ENCODE measurements around the gene PTMS. TPM values are rescaled to one million over a fixed set of nuclear protein-coding genes. Genes with fewer than 3 reads are reported as not detected.

Gene PTMS
- total and polyA plus RNA-seq, 2 donors (not counting 1 experiment from before 2014, with no cell fraction given), result 63.6 to 312 TPM

DNA sequence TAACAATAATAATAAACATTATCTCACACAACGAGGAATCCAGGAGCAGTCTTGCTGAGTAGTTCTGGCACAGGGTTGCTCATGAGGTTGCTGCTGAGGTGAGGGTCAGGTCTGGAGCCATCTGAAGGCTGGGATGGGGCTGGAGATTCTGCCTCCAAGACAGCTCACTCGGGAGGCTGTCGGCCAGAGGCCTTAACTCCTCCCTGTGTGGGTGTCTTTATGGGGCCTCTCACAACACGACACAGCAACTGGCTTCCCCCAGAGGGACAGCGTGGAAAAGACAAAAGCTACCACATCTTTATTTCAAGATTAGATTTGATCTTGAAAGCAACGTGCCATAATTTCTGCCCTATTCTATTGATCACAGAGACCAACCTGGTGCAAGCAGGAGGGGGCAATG is 16.0 kb downstream of the PTMS start:
- no peaks in the 10 kb centered on the region for H4K20me1 ChIP-seq (ENCODE audit: control insufficient read depth, extremely low read depth, insufficient read depth, low read length)
- no peak for DNase-seq (ENCODE audit: low read depth in 2 of 2)
- H3K4me3 ChIP-seq (replicated peaks in 1 of 4; ENCODE audit: control extremely low read depth in 1 of 4, insufficient read depth in 1 of 4, low read depth in 3 of 4, low read length in 4 of 4), result no peak overlapping the region
- no peaks in the 10 kb centered on the region for H3K9me3 ChIP-seq (ENCODE audit: control insufficient read depth, insufficient read depth, low read depth, low read length)
- no peak overlapping the region for H3K27ac ChIP-seq (ENCODE audit: insufficient read depth, low read length)
- no peaks in the 10 kb centered on the region for H3K36me3 ChIP-seq (ENCODE audit: control insufficient read depth, insufficient read depth, low read length)
- no peak overlapping the region for H3K9ac ChIP-seq (ENCODE audit: insufficient read depth, low read length)
- H3K4me2 ChIP-seq (ENCODE audit: extremely low read depth, insufficient read depth, low read length), result no peak overlapping the region
- no peaks in the 10 kb centered on the region for H3K27me3 ChIP-seq (ENCODE audit: control insufficient read depth, insufficient read depth, low read length)
- H3K79me2 ChIP-seq (ENCODE audit: control insufficient read depth, insufficient read depth, low read length), result no peaks in the 10 kb centered on the region
- no peak for TF ChIP-seq EZH2 (IDR thresholded peaks at IDR 0.05; ENCODE audit: low read length, missing control alignments)
- TF ChIP-seq, protein P1, sequence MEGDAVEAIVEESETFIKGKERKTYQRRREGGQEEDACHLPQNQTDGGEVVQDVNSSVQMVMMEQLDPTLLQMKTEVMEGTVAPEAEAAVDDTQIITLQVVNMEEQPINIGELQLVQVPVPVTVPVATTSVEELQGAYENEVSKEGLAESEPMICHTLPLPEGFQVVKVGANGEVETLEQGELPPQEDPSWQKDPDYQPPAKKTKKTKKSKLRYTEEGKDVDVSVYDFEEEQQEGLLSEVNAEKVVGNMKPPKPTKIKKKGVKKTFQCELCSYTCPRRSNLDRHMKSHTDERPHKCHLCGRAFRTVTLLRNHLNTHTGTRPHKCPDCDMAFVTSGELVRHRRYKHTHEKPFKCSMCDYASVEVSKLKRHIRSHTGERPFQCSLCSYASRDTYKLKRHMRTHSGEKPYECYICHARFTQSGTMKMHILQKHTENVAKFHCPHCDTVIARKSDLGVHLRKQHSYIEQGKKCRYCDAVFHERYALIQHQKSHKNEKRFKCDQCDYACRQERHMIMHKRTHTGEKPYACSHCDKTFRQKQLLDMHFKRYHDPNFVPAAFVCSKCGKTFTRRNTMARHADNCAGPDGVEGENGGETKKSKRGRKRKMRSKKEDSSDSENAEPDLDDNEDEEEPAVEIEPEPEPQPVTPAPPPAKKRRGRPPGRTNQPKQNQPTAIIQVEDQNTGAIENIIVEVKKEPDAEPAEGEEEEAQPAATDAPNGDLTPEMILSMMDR (conservative IDR thresholded peaks at IDR 0.05 in 1 of 2, IDR thresholded peaks at IDR 0.05 in 1 of 2; ENCODE audit: low read depth in 1 of 2, low read length in 2 of 2), result no peak
- H3K4me1 ChIP-seq (ENCODE audit: control insufficient read depth, extremely low read depth, insufficient read depth, low read length), result peaks cover 3% of the 10 kb centered on the region
- H2AFZ ChIP-seq (ENCODE audit: low read length), result no peak overlapping the region

DNA sequence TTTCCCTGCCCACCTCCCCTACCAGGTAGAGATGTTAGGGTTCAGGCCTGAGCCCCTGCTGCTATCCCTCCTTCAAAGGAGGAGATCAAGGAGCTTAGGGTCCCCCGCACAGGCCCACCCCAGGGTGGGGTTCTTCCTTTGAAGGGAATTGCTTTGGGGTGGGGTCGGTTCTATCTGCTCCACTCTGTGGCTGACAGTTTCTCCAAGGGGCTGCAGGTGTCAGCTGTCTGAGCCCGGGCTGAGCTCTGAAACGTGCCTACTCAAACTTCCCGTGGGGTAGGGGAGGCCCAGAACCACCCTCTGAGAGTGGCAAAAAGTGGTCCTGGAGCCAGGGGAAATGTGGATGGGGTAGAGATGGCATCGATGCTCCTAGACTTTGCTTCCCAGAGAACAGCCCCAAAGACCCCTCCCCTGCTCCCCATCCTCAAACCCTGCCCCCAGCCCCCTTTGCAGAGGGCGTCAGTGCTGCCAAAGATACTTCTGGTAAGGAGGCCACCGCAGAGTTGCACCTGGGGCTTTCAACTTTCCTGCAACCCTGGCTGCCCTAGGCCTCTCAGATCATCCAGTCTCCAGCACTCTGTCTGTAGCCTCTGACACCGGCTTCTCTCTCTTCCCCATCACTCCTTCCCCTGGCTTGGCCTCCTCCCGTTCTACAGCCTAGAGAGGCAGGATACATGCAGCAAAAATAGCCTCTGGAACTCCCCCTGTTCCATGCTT is 16.8 kb downstream of the PTMS start:
- TF ChIP-seq, protein P1 (conservative IDR thresholded peaks at IDR 0.05 in 1 of 2, IDR thresholded peaks at IDR 0.05 in 1 of 2; ENCODE audit: low read depth in 1 of 2, low read length in 2 of 2), result no peak
- TF ChIP-seq EZH2 (IDR thresholded peaks at IDR 0.05; ENCODE audit: low read length, missing control alignments), result no peak
- H2AFZ ChIP-seq (ENCODE audit: low read length), result no peak overlapping the region
- H3K36me3 ChIP-seq (ENCODE audit: control insufficient read depth, insufficient read depth, low read length), result no peaks in the 10 kb centered on the region
- no peak overlapping the region for H3K4me2 ChIP-seq (ENCODE audit: extremely low read depth, insufficient read depth, low read length)
- DNase-seq (ENCODE audit: low read depth in 2 of 2), result no peak
- H3K9ac ChIP-seq (ENCODE audit: insufficient read depth, low read length), result no peak overlapping the region
- no peak overlapping the region for H3K27ac ChIP-seq (ENCODE audit: insufficient read depth, low read length)
- no peaks in the 10 kb centered on the region for H3K79me2 ChIP-seq (ENCODE audit: control insufficient read depth, insufficient read depth, low read length)
- H3K4me3 ChIP-seq (replicated peaks in 1 of 4; ENCODE audit: control extremely low read depth in 1 of 4, insufficient read depth in 1 of 4, low read depth in 3 of 4, low read length in 4 of 4), result no peak overlapping the region
- H4K20me1 ChIP-seq (ENCODE audit: control insufficient read depth, extremely low read depth, insufficient read depth, low read length), result no peaks in the 10 kb centered on the region
- H3K9me3 ChIP-seq (ENCODE audit: control insufficient read depth, insufficient read depth, low read depth, low read length), result no peaks in the 10 kb centered on the region
- peaks cover 3% of the 10 kb centered on the region for H3K4me1 ChIP-seq (ENCODE audit: control insufficient read depth, extremely low read depth, insufficient read depth, low read length)
- H3K27me3 ChIP-seq (ENCODE audit: control insufficient read depth, insufficient read depth, low read length), result no peaks in the 10 kb centered on the region

DNA sequence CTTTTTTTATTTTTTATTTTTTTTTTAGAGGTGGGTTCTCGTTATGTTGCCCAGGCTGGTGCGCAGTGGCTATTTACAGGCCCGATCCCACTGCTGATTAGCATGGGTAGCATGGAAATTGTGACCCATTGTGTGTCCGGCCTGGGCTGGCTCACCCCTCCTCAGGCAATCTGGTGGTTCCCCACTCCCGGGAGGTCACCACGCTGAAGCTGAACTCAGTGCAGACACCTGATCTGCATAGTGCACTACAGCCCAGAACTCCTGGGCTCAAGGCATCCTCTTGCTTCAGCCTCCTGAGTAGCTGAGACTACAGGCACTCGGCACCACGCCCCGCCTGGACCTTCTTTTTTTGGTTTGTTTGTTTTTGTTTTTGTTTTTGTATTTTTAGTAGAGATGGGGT is 17.7 kb downstream of the PTMS start:
- Histone ChIP-seq H3K9ac (ENCODE audit: insufficient read depth, low read length) (no peak overlapping the region), H3K4me1 (ENCODE audit: control insufficient read depth, extremely low read depth, insufficient read depth, low read length) (peaks cover 3% of the 10 kb centered on the region), H2AFZ (ENCODE audit: low read length) (no peak overlapping the region), H4K20me1 (ENCODE audit: control insufficient read depth, extremely low read depth, insufficient read depth, low read length) (no peaks in the 10 kb centered on the region), H3K4me3 (replicated peaks in 1 of 4; ENCODE audit: control extremely low read depth in 1 of 4, insufficient read depth in 1 of 4, low read depth in 3 of 4, low read length in 4 of 4) (no peak overlapping the region), H3K27ac (ENCODE audit: insufficient read depth, low read length) (no peak overlapping the region), H3K9me3 (ENCODE audit: control insufficient read depth, insufficient read depth, low read depth, low read length) (no peaks in the 10 kb centered on the region), H3K4me2 (ENCODE audit: extremely low read depth, insufficient read depth, low read length) (no peak overlapping the region), H3K27me3 (ENCODE audit: control insufficient read depth, insufficient read depth, low read length) (no peaks in the 10 kb centered on the region), H3K79me2 (ENCODE audit: control insufficient read depth, insufficient read depth, low read length) (no peaks in the 10 kb centered on the region), H3K36me3 (ENCODE audit: control insufficient read depth, insufficient read depth, low read length) (no peaks in the 10 kb centered on the region)
- no peak for DNase-seq (ENCODE audit: low read depth in 2 of 2)
- no peak for TF ChIP-seq EZH2 (IDR thresholded peaks at IDR 0.05; ENCODE audit: low read length, missing control alignments)
- TF ChIP-seq, protein P1 (conservative IDR thresholded peaks at IDR 0.05 in 1 of 2, IDR thresholded peaks at IDR 0.05 in 1 of 2; ENCODE audit: low read depth in 1 of 2, low read length in 2 of 2), result no peak

Data from fibroblast of lung (primary cell).